AG09319 (cell line): ENCODE data around the gene TOP2A.

Experiments
- DNase-seq: peaks from one replicate; pipeline ENCODE4 v3.0.0-alpha.2; 2010; ENCODE audit warnings: low read depth; ENCODE audit errors: extremely low read depth
- TF ChIP-seq, protein P1 (sequence below): IDR thresholded peaks from 2 replicates; pipeline ENCODE4 v1.5.1; 2011; ENCODE audit warnings: low read depth, mild to moderate bottlenecking, inconsistent platforms, low read length, moderate library complexity

Gene TOP2A

DNA sequence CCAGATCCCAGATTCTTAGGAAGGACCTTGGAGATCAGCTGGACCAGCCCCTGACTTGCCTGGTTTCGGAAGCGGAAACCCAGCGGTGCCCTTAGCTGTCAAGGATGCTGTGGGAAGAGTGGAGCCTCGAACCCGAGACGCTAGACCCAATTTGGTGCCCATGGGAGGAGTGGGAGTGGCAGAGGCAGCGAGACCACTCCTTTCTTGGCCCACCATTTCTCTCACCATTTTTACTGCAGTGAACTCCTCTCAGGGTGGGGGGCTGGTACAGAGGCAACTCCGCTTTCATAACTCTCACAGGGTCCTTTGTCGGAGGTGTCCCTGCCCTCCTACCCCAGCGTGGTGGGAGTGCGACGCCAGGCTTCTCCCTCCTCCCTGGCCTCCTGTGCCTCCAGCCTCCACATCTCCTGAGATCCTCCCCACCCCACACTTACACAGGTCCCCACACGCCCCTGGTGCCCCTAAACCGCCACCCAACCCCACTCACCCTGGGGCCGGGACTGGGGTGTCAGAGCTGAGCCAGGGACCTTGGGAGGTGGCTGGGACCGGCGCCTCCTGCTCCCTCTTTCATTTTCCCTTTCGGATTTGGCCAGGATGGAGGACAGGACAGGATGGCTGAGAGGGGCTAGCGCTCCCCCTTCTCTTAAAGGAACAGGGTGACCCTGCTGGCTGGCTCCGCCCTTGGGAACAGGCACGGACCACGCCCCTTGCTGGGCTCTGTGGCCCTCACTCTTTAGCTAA, 53.4 kb downstream of the TOP2A start, which contains the start of gene GJD3:
GJD3 (minus strand) TSS at position 617 of the 741 bp plus-strand sequence. CDS start 922 bp downstream, outside the sequence.
- no peak for DNase-seq
- TF ChIP-seq, protein P1, sequence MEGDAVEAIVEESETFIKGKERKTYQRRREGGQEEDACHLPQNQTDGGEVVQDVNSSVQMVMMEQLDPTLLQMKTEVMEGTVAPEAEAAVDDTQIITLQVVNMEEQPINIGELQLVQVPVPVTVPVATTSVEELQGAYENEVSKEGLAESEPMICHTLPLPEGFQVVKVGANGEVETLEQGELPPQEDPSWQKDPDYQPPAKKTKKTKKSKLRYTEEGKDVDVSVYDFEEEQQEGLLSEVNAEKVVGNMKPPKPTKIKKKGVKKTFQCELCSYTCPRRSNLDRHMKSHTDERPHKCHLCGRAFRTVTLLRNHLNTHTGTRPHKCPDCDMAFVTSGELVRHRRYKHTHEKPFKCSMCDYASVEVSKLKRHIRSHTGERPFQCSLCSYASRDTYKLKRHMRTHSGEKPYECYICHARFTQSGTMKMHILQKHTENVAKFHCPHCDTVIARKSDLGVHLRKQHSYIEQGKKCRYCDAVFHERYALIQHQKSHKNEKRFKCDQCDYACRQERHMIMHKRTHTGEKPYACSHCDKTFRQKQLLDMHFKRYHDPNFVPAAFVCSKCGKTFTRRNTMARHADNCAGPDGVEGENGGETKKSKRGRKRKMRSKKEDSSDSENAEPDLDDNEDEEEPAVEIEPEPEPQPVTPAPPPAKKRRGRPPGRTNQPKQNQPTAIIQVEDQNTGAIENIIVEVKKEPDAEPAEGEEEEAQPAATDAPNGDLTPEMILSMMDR = no peak

DNA sequence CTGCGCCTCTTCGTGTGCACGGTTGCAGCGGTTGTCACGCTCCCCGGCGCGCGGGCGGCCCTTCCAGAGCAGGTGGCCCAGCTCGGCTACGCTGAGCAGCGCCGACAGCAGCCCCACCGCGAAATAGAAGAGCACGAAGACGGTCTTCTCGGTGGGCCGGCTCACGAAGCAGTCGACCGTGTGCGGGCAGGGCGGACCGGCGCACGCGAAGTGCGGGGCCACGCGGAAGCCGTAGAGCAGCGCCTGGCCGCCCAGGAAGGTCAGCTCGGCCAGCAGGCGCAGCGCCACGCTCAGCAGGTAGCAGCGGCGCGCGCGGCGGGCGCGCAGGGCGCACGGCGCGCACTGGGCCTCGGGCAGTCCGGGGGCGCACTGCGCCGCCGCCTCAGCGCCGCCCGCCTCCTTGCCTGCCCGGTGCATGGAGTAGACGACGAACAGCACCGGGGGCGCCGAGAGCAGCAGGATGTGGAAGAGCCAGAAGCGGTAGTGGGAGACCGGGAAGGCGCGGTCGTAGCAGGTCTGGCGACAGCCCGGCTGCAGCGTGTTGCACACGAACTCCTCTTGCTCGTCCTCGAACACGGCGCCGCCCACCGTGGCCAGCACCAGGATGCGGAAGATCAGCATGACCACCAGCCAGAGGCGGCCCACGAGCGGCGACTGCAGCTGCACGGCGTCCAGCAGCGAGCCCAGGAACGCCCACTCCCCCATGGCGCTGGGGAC, 54.4 kb downstream of the TOP2A start:
- no peak for DNase-seq
- TF ChIP-seq, protein P1 = no peak; the same call in 1 of the 2 replicates

DNA sequence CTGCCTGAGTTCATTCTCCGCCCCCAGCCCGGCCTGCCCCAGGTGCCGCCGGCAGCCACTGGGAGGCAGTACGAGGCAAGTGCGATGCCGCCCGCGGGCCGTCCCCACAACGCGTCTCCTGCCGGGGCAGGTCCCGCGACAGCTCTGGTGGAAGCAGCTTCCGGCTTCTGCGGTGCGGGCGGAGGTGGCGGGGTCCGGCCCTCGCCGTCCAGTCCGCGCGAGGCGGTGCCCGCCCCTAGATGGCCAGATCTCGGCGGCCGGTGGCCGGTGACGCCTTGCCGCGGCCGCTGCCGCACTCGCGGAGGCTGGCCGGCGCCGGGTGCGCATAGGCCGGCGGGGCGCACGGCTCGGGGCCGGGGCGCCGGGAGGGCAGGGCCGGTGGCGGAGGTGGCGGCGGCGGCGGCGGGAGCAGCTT, 55.0 kb downstream of the TOP2A start:
- no peak for DNase-seq
- TF ChIP-seq, protein P1 = peak; percentile 78

DNA sequence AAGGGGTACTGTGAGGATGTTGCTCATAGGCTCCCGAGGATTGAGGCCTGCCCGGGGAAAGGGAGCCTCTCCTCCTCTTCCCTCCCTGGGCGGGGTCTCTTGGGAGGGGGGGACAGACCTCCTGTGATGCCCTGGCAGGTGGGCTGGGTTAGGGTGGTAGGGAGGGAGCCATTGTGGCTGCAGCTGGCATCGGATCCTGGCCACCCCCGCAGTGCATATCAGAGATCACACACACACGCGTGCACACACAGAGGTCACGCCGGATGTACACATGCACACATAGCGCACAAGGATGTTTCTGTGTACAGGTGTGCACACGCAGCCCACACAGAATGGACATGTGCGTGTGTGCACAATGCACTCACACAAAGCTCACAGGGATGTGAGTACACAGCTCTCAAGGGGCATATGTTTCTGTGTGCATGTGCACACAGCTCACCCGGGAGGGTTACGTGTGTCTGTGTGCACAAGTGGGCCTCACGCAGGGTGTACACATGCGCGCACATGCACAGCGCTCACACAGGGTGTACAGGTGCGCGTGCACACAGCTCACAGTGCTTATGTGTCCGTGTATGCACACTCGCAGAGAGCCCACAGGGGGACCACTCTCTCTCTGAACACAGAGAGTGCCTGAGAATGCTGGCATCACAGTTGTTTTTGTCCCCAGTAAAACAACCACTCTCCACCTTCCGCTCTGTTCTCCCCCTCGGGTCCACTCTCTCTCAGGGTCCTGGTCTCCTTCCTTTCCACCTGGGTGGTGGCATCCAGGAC, 55.6 kb downstream of the TOP2A start:
- TF ChIP-seq, protein P1 = no peak
- DNase-seq = no peak

DNA sequence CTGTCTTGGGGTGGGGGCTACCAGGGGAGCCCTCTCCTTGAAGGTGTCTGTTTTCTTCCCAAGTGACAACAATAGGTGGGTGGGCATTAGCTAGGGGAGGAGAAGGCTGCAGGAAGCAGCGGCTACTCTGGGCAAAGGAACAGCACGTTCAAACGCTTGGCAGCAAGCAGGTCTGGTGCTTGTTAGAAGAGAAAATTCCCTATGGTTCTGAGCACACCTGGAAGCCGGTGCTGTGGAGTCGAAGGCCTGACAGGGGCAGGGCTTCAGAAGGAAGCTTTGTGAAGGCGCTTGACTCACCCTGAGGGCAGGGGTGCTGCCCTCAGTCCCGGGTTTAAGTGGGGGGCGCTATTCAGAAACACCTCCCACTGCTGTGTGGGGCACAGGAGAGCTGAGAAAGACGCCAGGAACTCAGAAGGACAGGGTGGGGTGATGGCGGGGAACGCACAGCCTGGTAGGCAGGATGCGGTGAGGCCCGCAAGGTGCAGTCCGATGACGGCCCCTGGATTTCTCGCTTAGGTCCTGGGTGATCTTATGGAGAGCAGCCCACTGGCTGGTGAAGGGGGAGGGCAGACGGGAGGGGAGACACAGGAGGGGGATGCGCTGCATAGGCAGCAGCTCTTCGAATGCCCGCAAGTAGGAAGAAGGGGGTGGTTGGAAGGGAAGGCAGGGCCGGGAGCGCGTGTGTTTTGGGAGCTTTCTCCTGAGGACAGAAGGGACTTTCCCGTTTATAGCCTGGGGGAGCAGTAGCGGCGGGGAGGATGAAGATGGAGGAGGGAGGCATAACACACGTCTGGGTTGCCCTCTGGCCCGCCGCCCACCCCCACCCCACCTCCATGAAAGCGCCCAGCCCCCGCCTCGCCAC, 56.4 kb downstream of the TOP2A start:
- no peak for DNase-seq
- TF ChIP-seq, protein P1 = no peak

DNA sequence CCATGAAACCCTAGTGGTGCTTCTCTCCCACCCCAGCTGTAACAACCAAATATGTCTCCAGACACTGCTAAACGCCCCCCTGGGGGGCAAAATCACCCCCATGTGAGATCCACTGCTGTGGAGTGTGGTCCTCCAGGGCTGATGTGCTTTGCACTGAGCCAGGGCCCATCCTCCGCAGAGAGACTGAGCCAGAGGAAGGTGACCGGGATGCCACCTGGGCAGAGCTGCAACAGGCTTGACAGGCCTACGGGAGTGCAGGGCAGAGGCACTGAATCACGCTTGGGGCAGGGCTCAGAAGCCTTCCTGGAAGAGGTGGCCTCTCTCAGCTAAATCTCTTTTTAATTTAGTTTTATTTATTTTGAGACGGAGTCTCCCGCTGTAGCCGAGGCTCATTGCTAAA, 57.6 kb downstream of the TOP2A start:
- DNase-seq = no peak
- TF ChIP-seq, protein P1 = no peak
